ENCODE measurements around the gene AFF3.
"Not testable (repeated sequence)": the region's sequence is repeated elsewhere in the genome, so short reads cannot be mapped to it uniquely, and the experiment has no call there.

GRCh38 chr2:100082302-100082978 lies 60.0 kb downstream of the AFF3 start:
- TF ChIP-seq CTCF, POLR2A (IDR thresholded peaks at IDR 0.05): not testable (repeated sequence)

Data from right lobe of liver (tissue), 4 donors.